ENCODE data around the gene NUP54.
A peak's percentile ranks its signal among the peaks of the same experiment; 100 is the strongest.

The NUP54 gene

GRCh38 chr4:76153356-76153755 is 5.2 kb upstream of the NUP54 start:
- no peak for FAIRE-seq

DNA sequence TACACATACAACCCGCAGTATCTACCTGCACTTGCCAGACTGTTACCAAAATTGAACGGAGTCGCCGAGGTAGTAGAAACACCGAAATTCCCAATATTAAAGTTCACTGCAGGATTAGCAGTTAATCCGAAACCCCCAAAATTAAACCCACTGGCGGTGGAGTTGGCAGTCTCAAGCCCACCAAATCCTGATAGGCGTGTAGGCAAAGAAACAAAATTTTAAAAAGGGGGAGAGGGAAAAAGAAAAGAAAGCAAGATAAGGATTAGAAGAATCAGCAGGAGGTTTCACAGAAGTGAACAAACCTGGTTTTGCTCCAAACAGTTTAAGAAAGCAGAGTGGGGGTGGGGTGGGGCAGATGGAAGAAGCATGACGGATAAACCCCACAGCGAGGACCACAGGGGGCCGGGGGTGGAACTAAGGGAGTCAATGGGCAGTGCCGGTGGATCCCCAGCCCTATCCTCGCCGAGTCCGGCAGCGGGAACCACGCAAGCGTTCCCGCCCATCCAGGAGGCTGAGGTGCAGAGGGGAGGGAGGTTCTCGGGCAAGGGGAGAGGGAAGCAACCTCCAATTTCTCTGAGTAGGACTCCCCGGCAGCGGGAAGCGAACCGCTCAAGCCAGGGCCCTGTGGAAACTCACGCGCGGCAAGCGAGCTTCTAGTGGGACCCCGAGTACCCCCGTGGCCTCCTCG is 599 bp downstream of the NUP54 start:
- DNase-seq (ENCODE audit: insufficient read length, low spot score), result peak; percentile 57
- peak; percentile 20 for FAIRE-seq

More at GRCh38 chr4:76153356-76153755, 5.2 kb upstream of the NUP54 start:
- DNase-seq (ENCODE audit: insufficient read length, low spot score), result no peak

- no peak for DNase-seq (ENCODE audit: insufficient read length, low spot score)
- no peak for FAIRE-seq
Measured at GRCh38 chr4:76144546-76144945, 3.7 kb downstream of the NUP54 start.

DNA sequence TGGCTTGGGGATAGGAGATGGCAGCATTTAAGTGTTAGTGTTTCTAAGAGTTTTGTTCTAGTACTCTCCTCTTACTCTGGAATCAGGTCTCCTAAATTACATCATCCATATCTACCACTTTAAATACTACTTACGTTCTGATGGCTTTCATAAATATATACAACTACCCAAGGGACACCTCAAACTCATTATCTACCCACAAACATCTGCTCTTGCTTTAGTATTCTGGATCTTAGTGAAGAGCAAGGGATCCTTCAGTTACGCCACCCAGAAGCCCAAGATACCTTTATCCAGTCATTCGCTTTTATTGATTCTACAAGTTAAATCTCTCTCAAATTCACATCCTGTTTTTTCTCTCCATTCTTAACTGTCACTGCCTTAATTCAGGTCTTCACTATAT is 7.0 kb downstream of the NUP54 start:
- no peak for FAIRE-seq

DNA sequence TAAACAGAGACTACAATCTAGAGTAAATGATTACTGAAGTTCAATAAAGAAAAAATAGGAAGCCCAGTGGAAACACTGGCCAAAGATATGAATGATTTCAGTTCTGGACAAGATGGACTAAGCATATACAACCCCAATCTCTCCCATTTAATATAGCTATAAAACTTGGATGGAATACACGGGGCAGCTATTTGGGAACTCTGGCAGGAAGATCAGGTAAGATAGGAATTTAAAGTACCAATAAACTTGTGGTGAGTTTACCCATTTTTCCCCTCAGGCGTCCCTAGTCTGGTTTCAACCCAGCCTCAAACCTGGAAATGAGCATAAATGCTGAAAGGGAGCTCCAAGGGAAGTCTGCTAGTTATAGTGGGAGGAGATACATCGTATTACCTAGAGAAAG is 20.4 kb downstream of the NUP54 start:
- no peak for FAIRE-seq
- DNase-seq (ENCODE audit: insufficient read length, low spot score), result no peak

More for the DNA sequence above, 7.0 kb downstream of the NUP54 start:
- DNase-seq (ENCODE audit: insufficient read length, low spot score), result no peak

GRCh38 chr4:76125816-76126215 is 22.4 kb downstream of the NUP54 start:
- DNase-seq (ENCODE audit: insufficient read length, low spot score) (no peak), FAIRE-seq (no peak)

DNA sequence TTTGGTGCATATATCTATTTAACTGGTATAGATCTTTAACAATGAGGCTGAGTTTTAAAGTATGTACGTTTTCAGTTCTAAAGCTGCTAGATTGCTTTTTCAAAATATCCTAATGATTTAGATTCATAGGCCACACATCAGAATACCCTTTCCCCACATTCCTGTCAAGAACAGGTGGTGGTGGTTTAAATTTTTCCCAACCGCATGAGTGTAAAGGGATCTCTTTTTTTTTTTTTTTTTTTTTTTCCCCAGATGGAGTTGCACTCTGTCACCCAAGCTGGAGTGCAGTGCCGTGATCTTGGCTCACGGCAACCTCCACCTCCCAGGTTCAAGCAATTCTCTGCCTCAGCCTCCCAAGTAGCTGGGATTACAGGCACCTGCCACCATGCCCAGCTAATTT is 28.0 kb downstream of the NUP54 start:
- no peak for DNase-seq (ENCODE audit: insufficient read length, low spot score)
- no peak for FAIRE-seq

- FAIRE-seq (no peak), DNase-seq (ENCODE audit: insufficient read length, low spot score) (no peak)
Measured at GRCh38 chr4:76117536-76117935, 30.7 kb downstream of the NUP54 start.

- FAIRE-seq, result no peak
Measured at GRCh38 chr4:76116821-76117220, 31.4 kb downstream of the NUP54 start.

GRCh38 chr4:76108467-76109181 is 39.6 kb downstream of the NUP54 start:
- FAIRE-seq (no peak), DNase-seq (ENCODE audit: insufficient read length, low spot score) (no peak)

More at GRCh38 chr4:76116821-76117220, 31.4 kb downstream of the NUP54 start:
- no peak for DNase-seq (ENCODE audit: insufficient read length, low spot score)

GRCh38 chr4:76106442-76106841 is 41.8 kb downstream of the NUP54 start:
- no peak for FAIRE-seq
- DNase-seq (ENCODE audit: insufficient read length, low spot score), result no peak

- FAIRE-seq, result no peak
- DNase-seq (ENCODE audit: insufficient read length, low spot score), result no peak
Measured at GRCh38 chr4:76105652-76106051, 42.5 kb downstream of the NUP54 start.

DNA sequence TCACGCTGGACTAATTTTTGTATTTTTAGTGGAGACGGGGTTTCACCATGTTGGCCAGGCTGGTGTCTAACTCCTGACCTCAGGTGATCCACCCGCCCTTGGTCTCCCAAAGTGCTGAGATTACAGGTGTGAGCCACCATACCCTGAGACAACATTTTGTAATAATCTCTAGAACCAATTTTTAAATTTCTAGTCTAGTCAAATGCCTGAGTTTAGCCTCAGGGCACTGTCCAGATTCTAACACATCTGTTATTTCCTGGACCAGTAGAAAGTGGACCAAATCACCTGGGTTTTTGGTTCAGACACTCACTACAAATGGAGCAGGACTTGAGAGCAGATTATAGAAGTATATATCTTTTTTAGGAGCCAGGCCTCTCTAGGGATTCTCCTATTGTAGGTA is 52.1 kb downstream of the NUP54 start:
- FAIRE-seq (no peak), DNase-seq (ENCODE audit: insufficient read length, low spot score) (no peak)

DNA sequence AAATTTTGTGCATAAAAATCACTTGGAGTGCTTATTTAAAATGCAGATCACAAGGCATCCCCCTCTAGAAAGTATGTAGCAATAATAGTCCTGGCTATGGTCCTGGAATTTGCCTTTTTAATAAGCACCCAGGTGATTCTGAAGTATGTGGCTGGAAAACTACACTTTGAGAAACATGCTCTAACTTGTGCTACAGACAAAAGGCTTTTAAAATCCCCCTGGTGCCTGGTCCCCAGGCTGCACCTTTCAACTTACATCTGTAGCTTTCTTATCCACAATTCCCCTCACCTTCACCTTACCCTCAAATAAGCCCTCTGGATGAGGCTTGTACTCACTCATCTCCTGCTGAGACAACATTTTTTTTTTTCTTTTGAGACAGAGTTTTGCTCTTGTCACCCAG is 52.6 kb downstream of the NUP54 start:
- no peak for DNase-seq (ENCODE audit: insufficient read length, low spot score)
- no peak for FAIRE-seq

GRCh38 chr4:76091052-76091451 is 57.1 kb downstream of the NUP54 start:
- DNase-seq (ENCODE audit: insufficient read length, low spot score) (no peak), FAIRE-seq (no peak)

DNA sequence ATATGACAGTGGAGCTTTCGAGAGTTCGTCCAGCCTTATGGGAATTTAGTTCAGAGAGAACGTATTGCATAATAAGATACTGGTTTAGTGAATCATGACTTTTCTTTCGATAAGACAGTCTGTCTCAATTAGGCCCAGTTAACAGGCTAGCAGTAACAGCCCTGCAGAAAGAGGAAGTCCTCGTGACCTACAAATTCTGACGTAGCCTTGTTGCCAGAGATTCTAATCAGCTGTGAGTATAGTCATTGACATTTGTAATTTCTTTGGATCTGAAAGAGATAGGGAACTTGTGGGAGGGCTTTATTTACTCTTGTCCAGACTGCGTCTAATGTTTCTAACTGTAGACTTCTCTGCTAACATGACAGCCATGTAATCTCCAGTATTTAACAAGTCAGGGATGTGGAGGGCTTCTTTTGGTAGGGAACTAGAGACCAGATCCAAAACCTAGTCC is 57.9 kb downstream of the NUP54 start:
- FAIRE-seq (no peak), DNase-seq (ENCODE audit: insufficient read length, low spot score) (peak; percentile 39)

DNA sequence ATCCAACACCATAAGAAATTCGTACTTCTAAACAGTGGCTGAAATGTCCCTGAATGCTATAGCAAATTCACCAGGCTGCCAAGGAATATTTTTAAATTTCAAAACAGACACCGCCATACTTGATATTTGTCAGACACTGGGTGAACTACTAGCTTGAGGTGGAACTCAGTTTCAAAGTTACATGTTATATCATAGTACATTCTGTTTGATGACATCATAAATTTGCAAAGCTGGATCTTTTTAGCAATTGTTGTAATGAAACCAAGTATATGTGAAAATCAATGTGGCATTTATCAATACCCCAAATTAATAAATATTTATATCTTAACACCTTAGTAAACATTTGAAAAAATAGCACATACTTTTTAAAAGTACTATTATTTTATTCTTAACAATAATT is 59.5 kb downstream of the NUP54 start:
- DNase-seq (ENCODE audit: insufficient read length, low spot score) (no peak), FAIRE-seq (no peak)

- DNase-seq (ENCODE audit: insufficient read length, low spot score) (peak; percentile 53), FAIRE-seq (no peak)
Measured at GRCh38 chr4:76087007-76087769, 61.0 kb downstream of the NUP54 start.

DNA sequence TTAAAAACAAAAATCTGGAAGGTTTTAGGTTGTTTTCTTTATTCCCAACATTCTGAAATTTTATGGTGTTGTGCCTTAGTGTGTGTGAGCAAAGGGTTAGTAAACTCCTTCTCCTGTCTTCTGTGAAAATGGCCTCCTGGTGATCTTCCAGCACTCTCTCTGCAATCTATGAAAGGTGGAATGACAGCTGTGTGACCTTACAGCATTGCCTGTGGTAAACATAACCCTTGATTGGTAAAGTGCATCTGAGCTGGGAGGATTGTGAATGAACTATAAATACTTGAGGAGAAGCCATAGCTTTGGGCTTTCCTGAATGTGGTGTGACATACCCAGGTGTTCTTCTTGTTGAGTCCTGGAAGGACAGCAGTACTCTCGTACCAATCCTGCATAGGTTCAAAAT is 63.7 kb downstream of the NUP54 start:
- FAIRE-seq, result no peak
- no peak for DNase-seq (ENCODE audit: insufficient read length, low spot score)

- FAIRE-seq, result no peak
- DNase-seq (ENCODE audit: insufficient read length, low spot score), result no peak
Measured at GRCh38 chr4:76083386-76083988, 64.7 kb downstream of the NUP54 start.

DNA sequence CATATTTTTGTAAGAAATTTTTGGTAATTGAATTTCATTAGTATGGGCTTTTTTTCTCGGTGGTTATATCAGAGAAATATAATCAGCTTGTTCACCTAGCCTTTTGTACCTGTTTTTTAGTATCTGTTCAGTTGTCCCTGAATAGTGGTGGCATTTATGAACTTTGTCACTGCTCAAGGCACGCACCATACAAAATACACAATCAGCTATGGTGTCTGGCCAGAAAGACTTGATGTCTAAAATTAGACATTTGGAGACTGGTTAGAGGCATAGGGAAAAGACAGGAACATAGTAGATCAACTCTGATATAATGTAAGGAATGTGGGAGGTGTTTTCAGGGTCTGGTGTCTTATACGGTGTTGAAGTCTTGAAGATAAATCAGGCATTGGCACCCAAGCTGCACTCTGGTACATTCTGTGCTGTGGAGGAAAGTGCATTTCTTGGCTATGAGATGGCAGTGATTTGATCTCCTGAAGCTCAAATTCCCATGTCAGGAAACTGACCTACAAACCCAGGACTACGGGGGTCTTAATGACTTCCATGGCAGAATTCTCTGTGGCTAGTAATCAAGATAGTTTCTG is 70.1 kb downstream of the NUP54 start:
- FAIRE-seq (no peak), DNase-seq (ENCODE audit: insufficient read length, low spot score) (no peak)

All from HTR-8/SVneo (cell line).